Sigmoid colon (tissue), 3 donors: ENCODE measurements around the gene CAMTA1.

Source experiments
- CTCF ChIP-seq, 4 experiments: fragments of 450-650 bp in 3 of 4; fragments of 200-600 bp in 1 of 4; IDR thresholded peaks; one replicate each; pipeline ENCODE4 v1.5.1; 2016 to 2019; ENCODE audit warnings: antibody characterized with exemption in 4 of 4, mild to moderate bottlenecking in 3 of 4, moderate library complexity in 2 of 4
- POLR2A ChIP-seq, 2 donors: fragments of 450-650 bp; IDR thresholded peaks; one replicate each; pipeline ENCODE4 v1.6.1; 2016; ENCODE audit warnings: antibody characterized with exemption in 2 of 2, mild to moderate bottlenecking in 2 of 2, moderate library complexity in 2 of 2

DNA sequence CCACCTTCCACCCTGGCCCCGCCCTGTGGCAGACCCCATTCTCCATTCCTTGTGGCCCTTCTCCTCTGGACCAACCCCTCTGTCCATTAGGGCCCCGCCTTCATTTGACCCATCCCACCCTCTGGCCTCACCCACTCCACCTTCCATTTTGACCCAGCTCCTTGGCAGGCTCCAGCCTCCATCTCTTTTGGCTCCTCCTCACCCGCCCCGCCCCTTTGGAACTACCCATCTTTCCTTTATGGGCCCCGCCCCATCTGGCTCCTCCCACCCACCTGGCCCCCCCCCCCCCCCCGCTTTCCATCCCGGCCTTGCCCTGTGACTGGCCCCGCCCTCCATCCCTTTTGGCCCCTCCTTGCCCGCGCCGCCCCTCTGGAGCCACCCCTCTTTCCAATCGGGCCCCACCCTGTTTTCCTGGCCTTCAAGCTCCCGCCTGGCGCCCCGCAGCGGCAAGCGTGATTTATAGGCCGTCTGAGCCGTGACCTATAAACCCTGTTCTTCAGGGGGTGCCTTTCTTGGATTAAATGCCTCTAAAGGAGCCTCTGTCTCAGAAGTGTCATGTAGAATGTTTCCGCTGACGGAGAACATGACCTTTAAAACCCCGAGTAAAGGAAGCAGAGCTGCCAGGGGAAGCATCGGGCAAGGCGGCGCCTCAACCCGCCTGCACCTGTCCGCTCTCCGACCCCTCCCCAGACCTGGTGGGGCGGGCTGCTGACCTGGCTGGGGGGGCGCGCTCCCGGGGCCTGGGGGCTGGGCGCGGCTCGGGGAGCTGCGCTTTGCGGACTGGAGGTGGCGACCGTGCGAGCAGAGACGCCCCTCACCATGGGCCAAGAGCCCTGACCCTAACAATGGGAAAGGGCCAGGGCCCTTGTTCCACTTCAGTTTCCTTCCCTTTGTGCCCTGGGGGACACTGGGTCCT lies 178.0 kb downstream of the CAMTA1 start:
- TF ChIP-seq CTCF (IDR thresholded peaks at IDR 0.05) (no peak), POLR2A (IDR thresholded peaks at IDR 0.05) (no peak)
